Heart left ventricle (tissue), 16 donors: ENCODE measurements around the gene CBLIF. TPM values are rescaled to one million over a fixed set of nuclear protein-coding genes. Genes with fewer than 3 reads are reported as not detected.

ENCODE experiments used
- ATAC-seq, 4 donors: fragments of 200-7000 bp; cut with Tn5 transposase; one replicate each; pipeline ENCODE4 v1.9.1; 2020 to 2022; ENCODE audit warnings: moderate library complexity in 4 of 4, mild to moderate bottlenecking in 3 of 4, moderate number of reproducible peaks in 1 of 4
- DNase-seq, 5 donors: peaks; one replicate each; pipeline ENCODE4 v3.0.0-alpha.2; 2020
- H3K27ac ChIP-seq, 12 donors: fragments of 200-600 bp; sonication (generic) in 4 of 12; one replicate each; pipeline versions ENCODE4 v1.5.0 to v1.8.0; 2016 to 2022; ENCODE audit warnings: mild to moderate bottlenecking in 2 of 12
- H3K27me3 ChIP-seq, 9 donors: fragments of 200-600 bp; sonication (generic) in 2 of 9; one replicate each; pipeline versions ENCODE4 v1.5.1 to v1.8.0; 2016 to 2022; ENCODE audit warnings: mild to moderate bottlenecking in 3 of 9
- H3K36me3 ChIP-seq, 9 donors: fragments of 200-600 bp; sonication (generic) in 2 of 9; one replicate each; pipeline versions ENCODE4 v1.5.0 to v1.8.0; 2018 to 2022; ENCODE audit warnings: mild to moderate bottlenecking in 2 of 9
- H3K4me1 ChIP-seq, 12 donors: fragments of 200-600 bp; sonication (generic) in 4 of 12; one replicate each; pipeline versions ENCODE4 v1.5.0 to v1.8.0; 2016 to 2022; ENCODE audit warnings: mild to moderate bottlenecking in 3 of 12
- H3K4me3 ChIP-seq, 12 donors: fragments of 200-600 bp; sonication (generic) in 4 of 12; one replicate each; pipeline versions ENCODE4 v1.5.0 to v1.8.0; 2017 to 2022; ENCODE audit warnings: mild to moderate bottlenecking in 9 of 12, moderate library complexity in 4 of 12
- H3K9me3 ChIP-seq, 12 donors: fragments of 200-600 bp; sonication (generic) in 4 of 12; one replicate each; pipeline versions ENCODE4 v1.5.0 to v1.8.0; 2016 to 2022; ENCODE audit warnings: mild to moderate bottlenecking in 1 of 12
- CTCF ChIP-seq, 12 donors: fragments of 200-600 bp; sonication (generic) in 4 of 12; IDR thresholded peaks; one replicate each; pipeline versions ENCODE4 v1.5.0 to v1.8.0; 2018 to 2022; ENCODE audit warnings: antibody characterized with exemption in 12 of 12, mild to moderate bottlenecking in 5 of 12
- POLR2A ChIP-seq, 2 donors: fragments of 450-650 bp; IDR thresholded peaks; one replicate each; pipeline ENCODE4 v1.6.1; 2017; ENCODE audit warnings: antibody characterized with exemption in 2 of 2, mild to moderate bottlenecking in 2 of 2, moderate library complexity in 2 of 2
- WGBS, 4 donors: extraction: QIAGEN DNeasy Blood & Tissue Kit in 2 of 4; methylation state at CpG; one replicate each; pipeline versions ENCODE4 v1.1.5 to v1.1.7; 2013 to 2018; 5-methylcytosine and 5-hydroxymethylcytosine counted together
- intact Hi-C, 10 donors: fragments of 100-400 bp; cut with DNase I; formaldehyde crosslinking; loops; one replicate each; pipeline versions ENCODE4 v1.11.1 to v1.14.2; 2022
- polyA plus RNA-seq, 2 donors: library from polyadenylated mRNA; stranded (reverse); fragments of 200-250 nt; gene quantifications; one replicate each; pipeline ENCODE4 v1.2.3, GENCODE V29; 2013
- total RNA-seq, 9 donors: library from RNA; depleted of rRNA in 2 of 9; stranded (reverse); fragments of >200 nt in 2 of 9; fragmentation: NEBNext Ultra II Directional in 3 of 9; extraction: Animal tissue kit (Norgen Biotek cat#: 25700) in 3 of 9; gene quantifications; one replicate each; pipeline versions ENCODE4 v1.1.0 to v1.2.4, GENCODE V29; 2016 to 2023
- donor health status: ischemic (EF 13 %, LVEDD 7.1; RV severe dilation, severe dysfunction).
- donor health status: healthy with polysubstance abuse.
- donor health status: DM: no; HTN: yes; CAD: no.
- donor health status: DM: no; HTN: no; CAD: no.
- donor health status: ischemic (EF 25% LVEDD 6.9; RV normal size, moderate dysfunction).
- donor health status: ischemic (EF 25% LVEDD 5.7; RV mildly dilated, moderate dysfunction).
- donor health status: healthy.
- donor health status: DM: yes; HTN: yes; CAD: no.
- donor health status: ischemic (EF 35%, LVEDD 5.7; RV mildly dilated, moderate dysfunction).
- donor health status: nonischemic (EF 11% LVEDD 7.7; RV severe dilation, severe dysfunction).
- donor health status: DM: yes; HTN: yes; CAD: no.
- donor health status: PGD.
- donor health status: ischemic (EF 29% LVEDD 5.4; RV normal size, mild dysfunction).
- donor health status: nonischemic (EF 23%, LVEDD 6.1; RV moderate dilation, normal function).

CBLIF gene
- total and polyA plus RNA-seq, 11 donors, result not detected

- H3K36me3 ChIP-seq, result peaks cover 0 to 83% (median 68%) of the 10 kb centered on the region in 9 donors
- 89 to 96% (median 91%) methylated on average over 2 of the region's 2 CpGs for WGBS, 4 donors
- ATAC-seq (no peak), DNase-seq (no peak)
- intact Hi-C loops, result loop anchor here in 7 of 10 donors (5.0 to 10.0 kb wide), 5 partner anchors 137 to 269 kb away; partner anchors contain the start of gene PATL1 (in 3 of the 7)
- H3K27ac ChIP-seq, result no peak overlapping the region
- no peaks in the 10 kb centered on the region for H3K27me3 ChIP-seq
- no peak for TF ChIP-seq POLR2A (IDR thresholded peaks at IDR 0.05)
- TF ChIP-seq CTCF (IDR thresholded peaks at IDR 0.05), result no peak
- peaks cover 0 to 18% (median 8%) of the 10 kb centered on the region in 12 donors for H3K4me1 ChIP-seq
- H3K4me3 ChIP-seq, result no peak overlapping the region
- H3K9me3 ChIP-seq, result no peaks in the 10 kb centered on the region
These were observed 41.2 kb downstream of the CBLIF start for GRCh38 chr11:59804061-59804460.

GRCh38 chr11:59802639-59803176, 42.6 kb downstream of the CBLIF start:
- Histone ChIP-seq H3K36me3 (peaks cover 0 to 82% (median 69%) of the 10 kb centered on the region in 9 donors), H3K4me3 (peak overlapping the region in 1 of 12 donors; percentile 35), H3K27ac (peak overlapping the region in 9 of 12 donors; percentile 34 to 69 (median 58)), H3K9me3 (no peaks in the 10 kb centered on the region), H3K27me3 (no peaks in the 10 kb centered on the region), H3K4me1 (peaks cover 0 to 18% (median 8%) of the 10 kb centered on the region in 12 donors)
- intact Hi-C loops, result loop anchor here (1.0 to 10.0 kb wide), 9 partner anchors 48 to 268 kb away; partner anchors contain the start of genes PATL1 (in 4 of the 10) and STX3 (in 2 of the 10)
- ATAC-seq (peak; percentile 59 to 81 (median 72)), DNase-seq (peak in 2 of 5 donors; percentile 27 to 37)
- no peak for TF ChIP-seq POLR2A (IDR thresholded peaks at IDR 0.05)
- TF ChIP-seq CTCF (IDR thresholded peaks at IDR 0.05), result peak; percentile 45 to 85 (median 70)
- WGBS, 4 donors, result 35 to 46% (median 43%) methylated on average over 4 of the region's 4 CpGs

- peaks cover 0 to 18% (median 8%) of the 10 kb centered on the region in 12 donors for H3K4me1 ChIP-seq
- intact Hi-C loops, result loop anchor here (1.0 to 10.0 kb wide), 9 partner anchors 47 to 267 kb away; partner anchors contain the start of genes PATL1 (in 4 of the 10) and STX3 (in 2 of the 10)
- no peaks in the 10 kb centered on the region for H3K27me3 ChIP-seq
- no peaks in the 10 kb centered on the region for H3K9me3 ChIP-seq
- H3K36me3 ChIP-seq, result peaks cover 0 to 82% (median 69%) of the 10 kb centered on the region in 9 donors
- TF ChIP-seq POLR2A (IDR thresholded peaks at IDR 0.05) (no peak), CTCF (IDR thresholded peaks at IDR 0.05) (no peak)
- peak; percentile 60 to 92 (median 81) for ATAC-seq
- peak in 3 of 5 donors; percentile 39 to 46 (median 43) for DNase-seq
- WGBS, 4 donors, result 31 to 43% (median 34%) methylated on average over 5 of the region's 5 CpGs
- peak overlapping the region in 1 of 12 donors; percentile 35 for H3K4me3 ChIP-seq
- peak overlapping the region in 11 of 12 donors; percentile 17 to 69 (median 54) for H3K27ac ChIP-seq
These were observed 43.2 kb downstream of the CBLIF start for GRCh38 chr11:59801981-59802638.

- Histone ChIP-seq H3K4me1 (peaks cover 0 to 18% (median 8%) of the 10 kb centered on the region in 12 donors), H3K36me3 (peaks cover 0 to 82% (median 69%) of the 10 kb centered on the region in 9 donors), H3K27me3 (no peaks in the 10 kb centered on the region), H3K4me3 (no peak overlapping the region), H3K27ac (peak overlapping the region in 6 of 12 donors; percentile 34 to 62 (median 56)), H3K9me3 (no peaks in the 10 kb centered on the region)
- ATAC-seq (no peak), DNase-seq (no peak)
- no peak for TF ChIP-seq CTCF (IDR thresholded peaks at IDR 0.05)
- no peak for TF ChIP-seq POLR2A (IDR thresholded peaks at IDR 0.05)
- intact Hi-C loops, result loop anchor here in 7 of 10 donors (5.0 to 10.0 kb wide), 5 partner anchors 134 to 266 kb away; partner anchors contain the start of gene PATL1 (in 3 of the 7)
- WGBS, 4 donors, result 39 to 56% (median 44%) methylated on average over 2 of the region's 2 CpGs
These were observed 44.1 kb downstream of the CBLIF start for GRCh38 chr11:59801160-59801706.
